Endothelial cell of umbilical vein (primary cell): ENCODE results near the gene PYCR2. TPM values are rescaled to one million over a fixed set of nuclear protein-coding genes. Genes with fewer than 3 reads are reported as not detected.
A peak's percentile ranks its signal among the peaks of the same experiment; 100 is the strongest.

Experiments used
- BruUV-seq: library from RNA; stranded (reverse); fragments of 400-500 nt; replicated peaks from 2 replicates; lab custom pipeline; 2021; lab: Mats Ljungman, UMichigan
- CTCF ChIA-PET: fragments of 300-600, 350-600 bp; sonication (Branson Sonifier 250); formaldehyde crosslinking; loops from one replicate; lab custom pipeline; 2021; ENCODE audit warnings: antibody characterized with exemption, inconsistent platforms; lab: Charles Lee
- POLR2A ChIA-PET: fragments of 300-600, 350-600 bp; sonication (Branson Sonifier 250); formaldehyde crosslinking; loops from one replicate; lab custom pipeline; 2021; ENCODE audit warnings: antibody characterized with exemption, inconsistent platforms; lab: Charles Lee
- DNase-seq: peaks from one replicate; pipeline ENCODE4 v3.0.0-alpha.2; 2011; ENCODE audit warnings: low read depth, low spot score
- FAIRE-seq: peaks from 2 replicates; lab custom pipeline; 2011; peaks lifted over from hg19 to GRCh38; lab: Jason Lieb, UNC
- H2AFZ ChIP-seq: 2 replicates; pipeline ENCODE4 v1.6.0; 2012; ENCODE audit warnings: low read depth, low read length, control low read depth, inconsistent platforms
- H3K27ac ChIP-seq: 2 replicates; pipeline ENCODE4 v1.5.1; 2011; ENCODE audit warnings: low read depth, mild to moderate bottlenecking, control low read depth, low read length, moderate library complexity; ENCODE audit not compliant: insufficient read depth
- H3K27me3 ChIP-seq, 2 experiments: 2 replicates each; pipeline versions ENCODE4 v1.6.0 to v1.6.1; 2011; ENCODE audit warnings: low read length in 2 of 2, mixed read lengths in 1 of 2; ENCODE audit not compliant: control insufficient read depth in 2 of 2, insufficient read depth in 2 of 2
- H3K36me3 ChIP-seq, 2 experiments: 2 replicates in 1 of 2; 3 replicates in 1 of 2; pipeline ENCODE4 v1.5.1; 2011; ENCODE audit warnings: low read length in 2 of 2, mild to moderate bottlenecking in 1 of 2, moderate library complexity in 1 of 2; ENCODE audit not compliant: control insufficient read depth in 2 of 2, insufficient read depth in 2 of 2; ENCODE audit errors: extremely low read depth in 1 of 2
- H3K4me1 ChIP-seq: 3 replicates; pipeline ENCODE4 v1.5.1; 2011; ENCODE audit warnings: mild to moderate bottlenecking, low read length; ENCODE audit not compliant: control insufficient read depth, insufficient read depth; ENCODE audit errors: extremely low read depth
- H3K4me2 ChIP-seq: 2 replicates; pipeline ENCODE4 v1.6.1; 2011; ENCODE audit warnings: low read length, control low read depth, mixed read lengths; ENCODE audit not compliant: insufficient read depth
- H3K4me3 ChIP-seq, 3 experiments: fragments of 200-600 bp in 1 of 3; sonication (generic), shearing (Covaris generic) in 1 of 3; replicated peaks in 1 of 3; 2 replicates each; pipeline ENCODE4 v1.5.1; 2011 to 2016; ENCODE audit warnings: control low read depth in 3 of 3, low read length in 3 of 3, mild to moderate bottlenecking in 2 of 3, inconsistent platforms in 1 of 3, low read depth in 1 of 3, moderate library complexity in 1 of 3; ENCODE audit not compliant: insufficient read depth in 1 of 3
- H3K79me2 ChIP-seq: 2 replicates; pipeline ENCODE4 v1.6.0; 2012; ENCODE audit warnings: low read length, inconsistent platforms; ENCODE audit not compliant: control insufficient read depth, insufficient read depth
- H3K9ac ChIP-seq: replicated peaks from 2 replicates; pipeline ENCODE3; 2011; ENCODE audit warnings: low read length, control low read depth; ENCODE audit not compliant: insufficient read depth; ENCODE audit errors: extremely low read depth
- H3K9me1 ChIP-seq: replicated peaks from 3 replicates; pipeline ENCODE4 v1.6.0; 2011; ENCODE audit warnings: mild to moderate bottlenecking, low read length; ENCODE audit not compliant: control insufficient read depth, insufficient read depth; ENCODE audit errors: extremely low read depth
- H3K9me3 ChIP-seq: replicated peaks from 2 replicates; pipeline ENCODE4 v1.5.1; 2012; ENCODE audit warnings: low read length, inconsistent platforms; ENCODE audit not compliant: control insufficient read depth, insufficient read depth
- H4K20me1 ChIP-seq: replicated peaks from 2 replicates; pipeline ENCODE3; 2011; ENCODE audit warnings: mild to moderate bottlenecking, low read length; ENCODE audit not compliant: control insufficient read depth, insufficient read depth; ENCODE audit errors: extremely low read depth
- FOS ChIP-seq: IDR thresholded peaks from 2 replicates; pipeline ENCODE4 v1.6.1; 2011; ENCODE audit warnings: mild to moderate bottlenecking, low read length, moderate library complexity, borderline replicate concordance; ENCODE audit not compliant: insufficient read depth
- POLR2A ChIP-seq: IDR thresholded peaks from 2 replicates; pipeline ENCODE4 v1.6.1; 2012; ENCODE audit warnings: low read depth, mild to moderate bottlenecking, control low read depth, low read length
- dilution Hi-C: fragments of 300-500 bp; cut with MboI; formaldehyde crosslinking; loops from one replicate; pipeline ENCODE4 v1.15.0; 2019; ENCODE audit warnings: low sequenced_read_pairs; ENCODE audit not compliant: extremely low pct_ligation_motif_present
- intact Hi-C: fragments of 100-400 bp; cut with micrococcal nuclease; formaldehyde crosslinking; loops from one replicate; pipeline ENCODE4 v1.10.0; 2022
- polyA plus RNA-seq, 4 experiments: library from polyadenylated mRNA; depleted of rRNA in 3 of 4; stranded (reverse) in 3 of 4; unstranded in 1 of 4; fragments of >200 nt; gene quantifications; 2 replicates each; pipeline versions ENCODE4 v1.2.1 to v1.2.3, GENCODE V29; 2011 to 2012; ENCODE audit warnings: missing spikeins in 1 of 4
- total RNA-seq: library from RNA; stranded (reverse); gene quantifications from 2 replicates; pipeline ENCODE4 v1.2.3, GENCODE V29; 2021
- TF ChIP-seq, protein P1 (sequence below), 2 donors: IDR thresholded peaks; 1 replicate in 1 of 2; 2 replicates in 1 of 2; pipeline ENCODE4 v1.5.1; 2011; ENCODE audit warnings: low read length in 2 of 2, mild to moderate bottlenecking in 2 of 2, moderate library complexity in 2 of 2, control low read depth in 1 of 2, inconsistent platforms in 1 of 2, low read depth in 1 of 2; ENCODE audit not compliant: insufficient read depth in 1 of 2; ENCODE audit errors: extremely low read depth in 1 of 2

Gene PYCR2
- total and polyA plus RNA-seq, 2 donors (not counting 3 experiments of a cell fraction or from before 2014, with no cell fraction given) = 64.6 to 65.1 TPM

DNA sequence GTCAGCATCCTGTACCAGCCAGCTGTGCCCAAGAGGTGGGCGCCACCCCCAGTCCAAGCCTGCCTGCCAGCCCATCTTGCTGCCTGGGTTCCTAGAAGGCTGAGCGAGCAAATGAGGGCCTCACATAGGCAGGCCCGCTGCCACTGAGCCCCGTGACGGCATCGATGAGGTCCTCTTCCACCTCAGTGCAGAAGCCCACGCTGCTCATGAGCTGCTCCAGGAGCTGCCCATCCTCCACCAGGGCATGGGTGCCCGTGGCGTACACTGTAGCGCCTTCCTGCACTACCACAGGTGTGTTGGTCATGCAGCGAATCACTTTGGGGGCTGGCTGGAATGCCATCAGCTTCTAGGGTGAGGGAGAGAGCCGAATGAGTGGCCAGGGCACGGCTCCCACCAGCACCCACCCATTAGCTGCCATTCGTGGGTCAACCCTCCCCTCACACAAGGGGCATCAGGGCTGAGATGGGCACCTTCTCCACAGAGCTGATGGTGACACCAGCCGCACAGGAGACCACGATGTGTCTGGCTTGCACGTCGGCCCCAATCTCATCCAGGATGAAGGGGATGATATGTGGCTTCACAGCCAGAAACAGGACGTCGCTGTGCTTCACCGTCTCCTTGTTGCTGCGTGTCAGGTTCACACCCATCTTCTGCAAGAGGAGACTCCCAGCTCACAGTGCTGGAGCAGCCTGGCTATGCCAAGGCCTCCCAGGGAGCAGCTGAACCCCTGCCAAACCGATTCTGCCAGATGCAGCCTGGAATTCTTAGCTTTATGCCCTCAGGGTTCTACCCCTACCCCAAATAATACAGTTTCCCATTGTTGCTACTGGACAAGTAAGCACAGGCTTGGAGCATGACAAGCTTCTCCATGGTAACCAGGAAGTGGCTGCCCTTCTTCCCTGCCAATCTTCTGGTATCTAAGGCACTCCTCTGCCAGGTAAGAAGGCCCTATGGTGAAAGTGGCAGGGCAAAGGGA lies 2.0 kb downstream of the PYCR2 start:
- intact Hi-C loops (loop anchor here (5.0 kb wide), 1 partner anchor 140 kb away; the partner anchor contains the start of gene H3-3A), dilution Hi-C loops (no loop called here)
- ChIA-PET POLR2A (interaction anchor here (0.6 kb wide), 1 partner anchor 301 kb away, joined by 3 read pairs; no protein-coding TSS in a partner anchor), CTCF (interaction anchor here (1.0 to 1.6 kb wide), 2 partner anchors 9 to 447 kb away, joined by 3 to 5 read pairs; no protein-coding TSS in a partner anchor)
- H3K79me2 ChIP-seq = peaks cover 22% of the 10 kb centered on the region
- H3K27me3 ChIP-seq = no peaks in the 10 kb centered on the region
- peaks cover 19% of the 10 kb centered on the region for H3K4me1 ChIP-seq
- FAIRE-seq (no peak), DNase-seq (no peak)
- no TSS peak for BruUV-seq
- no peak overlapping the region for H3K4me3 ChIP-seq
- H3K9me3 ChIP-seq = no peaks in the 10 kb centered on the region
- no peaks in the 10 kb centered on the region for H4K20me1 ChIP-seq
- no peak overlapping the region for H3K4me2 ChIP-seq
- no peak overlapping the region for H3K27ac ChIP-seq
- peaks cover 2 to 10% of the 10 kb centered on the region in 2 experiments for H3K36me3 ChIP-seq
- TF ChIP-seq, protein P1, sequence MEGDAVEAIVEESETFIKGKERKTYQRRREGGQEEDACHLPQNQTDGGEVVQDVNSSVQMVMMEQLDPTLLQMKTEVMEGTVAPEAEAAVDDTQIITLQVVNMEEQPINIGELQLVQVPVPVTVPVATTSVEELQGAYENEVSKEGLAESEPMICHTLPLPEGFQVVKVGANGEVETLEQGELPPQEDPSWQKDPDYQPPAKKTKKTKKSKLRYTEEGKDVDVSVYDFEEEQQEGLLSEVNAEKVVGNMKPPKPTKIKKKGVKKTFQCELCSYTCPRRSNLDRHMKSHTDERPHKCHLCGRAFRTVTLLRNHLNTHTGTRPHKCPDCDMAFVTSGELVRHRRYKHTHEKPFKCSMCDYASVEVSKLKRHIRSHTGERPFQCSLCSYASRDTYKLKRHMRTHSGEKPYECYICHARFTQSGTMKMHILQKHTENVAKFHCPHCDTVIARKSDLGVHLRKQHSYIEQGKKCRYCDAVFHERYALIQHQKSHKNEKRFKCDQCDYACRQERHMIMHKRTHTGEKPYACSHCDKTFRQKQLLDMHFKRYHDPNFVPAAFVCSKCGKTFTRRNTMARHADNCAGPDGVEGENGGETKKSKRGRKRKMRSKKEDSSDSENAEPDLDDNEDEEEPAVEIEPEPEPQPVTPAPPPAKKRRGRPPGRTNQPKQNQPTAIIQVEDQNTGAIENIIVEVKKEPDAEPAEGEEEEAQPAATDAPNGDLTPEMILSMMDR (IDR thresholded peaks at IDR 0.05; ENCODE audit: extremely low read depth in 1 of 2, insufficient read depth in 1 of 2, low read depth in 1 of 2, low read length in 2 of 2) = no peak
- TF ChIP-seq POLR2A = peak; percentile 15
- H3K9me1 ChIP-seq = no peaks in the 10 kb centered on the region
- H2AFZ ChIP-seq = no peak overlapping the region
- H3K9ac ChIP-seq = no peak overlapping the region

DNA sequence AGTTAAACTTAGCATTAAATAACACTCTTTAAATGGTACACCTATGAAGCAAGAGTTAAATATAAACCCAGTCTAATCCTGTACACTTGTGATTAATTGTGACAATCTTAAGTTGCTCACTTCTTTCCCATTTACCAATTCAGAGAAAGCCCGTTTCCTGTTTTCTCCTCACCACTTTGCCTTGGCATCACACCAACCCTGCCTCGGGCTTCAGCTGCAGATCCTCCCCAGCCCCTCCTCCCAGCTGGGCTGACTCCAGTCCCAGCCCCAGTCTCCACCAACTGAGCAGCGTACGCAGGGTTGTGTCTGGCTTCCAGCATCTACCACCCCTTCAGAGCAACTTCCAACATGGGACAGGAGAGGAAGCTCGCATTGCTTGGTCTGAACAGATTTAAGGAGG lies 4.1 kb downstream of the PYCR2 start:
- Histone ChIP-seq H4K20me1 (no peaks in the 10 kb centered on the region), H3K36me3 (peaks cover 2 to 16% of the 10 kb centered on the region in 2 experiments), H3K9me1 (no peaks in the 10 kb centered on the region), H3K9me3 (no peaks in the 10 kb centered on the region), H3K79me2 (peaks cover 22% of the 10 kb centered on the region), H3K4me3 (no peak overlapping the region), H3K27ac (peak overlapping the region; percentile 25), H3K4me2 (peak overlapping the region; percentile 33), H2AFZ (no peak overlapping the region), H3K27me3 (no peaks in the 10 kb centered on the region), H3K9ac (no peak overlapping the region), H3K4me1 (peaks cover 19% of the 10 kb centered on the region)
- TF ChIP-seq POLR2A = peak; percentile 14
- TF ChIP-seq FOS = no peak
- peak; percentile 95 for DNase-seq
- BruUV-seq = no TSS peak
- ChIA-PET POLR2A (interaction anchor here (0.8 kb wide), 1 partner anchor 50 kb away, joined by 3 read pairs; no protein-coding TSS in a partner anchor), CTCF (interaction anchor here (1.0 to 2.2 kb wide), 7 partner anchors 9 to 445 kb away, joined by 3 to 12 read pairs (median 4); partner anchors contain the start of gene SRP9)
- peak; percentile 91 for FAIRE-seq
- intact Hi-C loops = loop anchor here (1.0 to 5.0 kb wide), 2 partner anchors 42 to 142 kb away; partner anchors contain the start of gene H3-3A
- dilution Hi-C loops = no loop called here
